PC-9 (cell line): Measurements from ENCODE around the gene POMT2. TPM values are rescaled to one million over a fixed set of nuclear protein-coding genes. Genes with fewer than 3 reads are reported as not detected.

Experiments
- BruUV-seq: library from RNA; stranded (reverse); fragments of 400-500 nt; replicated peaks from 2 replicates; lab custom pipeline; 2021; lab: Mats Ljungman, UMichigan
- CTCF ChIA-PET: fragments of 300-600 bp; sonication (Branson Sonifier 250); formaldehyde crosslinking; loops from one replicate; lab custom pipeline; 2022; ENCODE audit warnings: antibody characterized with exemption; lab: Charles Lee
- POLR2A ChIA-PET: fragments of 300-600 bp; sonication (Branson Sonifier 250); formaldehyde crosslinking; loops from one replicate; lab custom pipeline; 2022; ENCODE audit warnings: antibody characterized with exemption; ENCODE audit not compliant: unreplicated experiment; lab: Charles Lee
- DNase-seq, 2 experiments: peaks; one replicate each; pipeline versions ENCODE4 v3.0.0 to v3.0.0-alpha.2; 2015 to 2022; ENCODE audit warnings: mixed read lengths in 1 of 2
- H2AFZ ChIP-seq: fragments of 200-600 bp; sonication (generic); 2 replicates; pipeline ENCODE4 v1.8.1; 2017; ENCODE audit warnings: antibody characterized with exemption
- H3F3A ChIP-seq: fragments of 200-600 bp; sonication (generic); 2 replicates; pipeline ENCODE4 v1.8.1; 2017; ENCODE audit warnings: antibody characterized with exemption, mild to moderate bottlenecking, low read depth; ENCODE audit not compliant: insufficient read depth
- H3K27ac ChIP-seq: fragments of 200-600 bp; sonication (generic); 2 replicates; pipeline ENCODE4 v1.6.1; 2016; ENCODE audit warnings: mixed run types
- H3K27me3 ChIP-seq: fragments of 200-600 bp; sonication (generic); 2 replicates; pipeline ENCODE4 v1.6.1; 2016; ENCODE audit warnings: low read depth, mixed run types; ENCODE audit not compliant: insufficient read depth
- H3K36me3 ChIP-seq: fragments of 200-600 bp; sonication (generic); 2 replicates; pipeline ENCODE4 v1.6.1; 2016; ENCODE audit warnings: low read depth, mixed run types
- H3K4me1 ChIP-seq: fragments of 200-600 bp; sonication (generic); replicated peaks from 2 replicates; pipeline ENCODE4 v1.6.1; 2016; ENCODE audit warnings: mixed run types; ENCODE audit not compliant: insufficient read depth
- H3K4me2 ChIP-seq: fragments of 200-600 bp; sonication (generic); 2 replicates; pipeline ENCODE4 v1.6.1; 2017; ENCODE audit warnings: mixed run types
- H3K4me3 ChIP-seq: fragments of 200-600 bp; sonication (generic); 2 replicates; pipeline ENCODE4 v1.6.1; 2016; ENCODE audit warnings: mixed run types
- H3K79me2 ChIP-seq: fragments of 200-600 bp; sonication (generic); 2 replicates; pipeline ENCODE4 v1.6.1; 2017; ENCODE audit warnings: low read depth, mixed run types
- H3K9me2 ChIP-seq: fragments of 200-600 bp; sonication (generic); 2 replicates; pipeline ENCODE4 v1.8.1; 2017; ENCODE audit warnings: mild to moderate bottlenecking; ENCODE audit not compliant: insufficient read depth
- H3K9me3 ChIP-seq: fragments of 200-600 bp; sonication (generic); 2 replicates; pipeline ENCODE4 v1.8.1; 2016; ENCODE audit warnings: low read depth; ENCODE audit not compliant: insufficient read depth
- H4K20me1 ChIP-seq: fragments of 200-600 bp; sonication (generic); 2 replicates; pipeline ENCODE4 v1.8.1; 2017; ENCODE audit not compliant: insufficient read depth
- EZH2 ChIP-seq: fragments of 200-600 bp; sonication (generic); IDR thresholded peaks from 2 replicates; pipeline ENCODE4 v1.8.0; 2017; ENCODE audit warnings: antibody characterized with exemption, low read depth
- intact Hi-C: fragments of 100-400 bp; cut with micrococcal nuclease; formaldehyde crosslinking; loops from one replicate; pipeline ENCODE4 v1.10.0; 2022; ENCODE audit not compliant: unreplicated experiment
- total RNA-seq: library from RNA; stranded (reverse); gene quantifications from 2 replicates; pipeline ENCODE4 v1.2.3, GENCODE V29; 2021
- TF ChIP-seq, protein P1 (sequence below): fragments of 200-600 bp; sonication (generic); conservative IDR thresholded peaks from 2 replicates; pipeline ENCODE4 v1.6.1; 2017; ENCODE audit warnings: mixed run types, antibody characterized with exemption, mild to moderate bottlenecking, moderate library complexity

The POMT2 gene
- total RNA-seq, 1 experiment from 2014 or later, result 96.5 TPM

DNA sequence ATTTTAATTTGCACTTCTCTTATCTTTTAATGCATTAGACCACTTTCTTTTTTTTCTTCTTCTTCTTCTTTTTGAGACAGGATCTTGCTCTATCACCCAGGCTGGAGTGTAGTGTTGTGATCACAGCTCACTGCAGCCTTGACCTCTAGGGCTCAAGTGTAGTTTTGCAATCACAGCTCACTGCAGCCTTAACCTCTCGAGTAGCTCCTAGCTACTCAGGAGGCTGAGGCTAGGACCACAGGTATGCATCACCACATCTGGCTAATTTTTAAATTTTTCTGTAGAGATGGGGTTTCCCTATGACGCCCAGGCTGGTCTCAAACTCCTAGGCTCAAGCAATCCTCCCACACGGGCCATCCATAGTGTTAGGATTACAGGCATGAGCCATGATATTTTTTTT is 43.5 kb upstream of the POMT2 start:
- no peaks in the 10 kb centered on the region for H3K9me2 ChIP-seq
- no peak overlapping the region for H3K27ac ChIP-seq
- no peak for DNase-seq
- H3K36me3 ChIP-seq, result no peaks in the 10 kb centered on the region
- intact Hi-C loops, result no loop called here
- no peak overlapping the region for H3K4me2 ChIP-seq
- H2AFZ ChIP-seq, result no peak overlapping the region
- H3K27me3 ChIP-seq, result no peaks in the 10 kb centered on the region
- BruUV-seq, result no TSS peak
- H4K20me1 ChIP-seq, result peaks cover 16% of the 10 kb centered on the region; the same call in 1 of the 2 replicates
- ChIA-PET CTCF (no interaction called here), POLR2A (interaction anchor here (0.6 kb wide), 1 partner anchor 35 kb away, joined by 3 read pairs; no protein-coding TSS in a partner anchor)
- H3F3A ChIP-seq, result no peaks in the 10 kb centered on the region
- H3K4me1 ChIP-seq, result no peaks in the 10 kb centered on the region
- no peak for TF ChIP-seq EZH2
- TF ChIP-seq, protein P1, sequence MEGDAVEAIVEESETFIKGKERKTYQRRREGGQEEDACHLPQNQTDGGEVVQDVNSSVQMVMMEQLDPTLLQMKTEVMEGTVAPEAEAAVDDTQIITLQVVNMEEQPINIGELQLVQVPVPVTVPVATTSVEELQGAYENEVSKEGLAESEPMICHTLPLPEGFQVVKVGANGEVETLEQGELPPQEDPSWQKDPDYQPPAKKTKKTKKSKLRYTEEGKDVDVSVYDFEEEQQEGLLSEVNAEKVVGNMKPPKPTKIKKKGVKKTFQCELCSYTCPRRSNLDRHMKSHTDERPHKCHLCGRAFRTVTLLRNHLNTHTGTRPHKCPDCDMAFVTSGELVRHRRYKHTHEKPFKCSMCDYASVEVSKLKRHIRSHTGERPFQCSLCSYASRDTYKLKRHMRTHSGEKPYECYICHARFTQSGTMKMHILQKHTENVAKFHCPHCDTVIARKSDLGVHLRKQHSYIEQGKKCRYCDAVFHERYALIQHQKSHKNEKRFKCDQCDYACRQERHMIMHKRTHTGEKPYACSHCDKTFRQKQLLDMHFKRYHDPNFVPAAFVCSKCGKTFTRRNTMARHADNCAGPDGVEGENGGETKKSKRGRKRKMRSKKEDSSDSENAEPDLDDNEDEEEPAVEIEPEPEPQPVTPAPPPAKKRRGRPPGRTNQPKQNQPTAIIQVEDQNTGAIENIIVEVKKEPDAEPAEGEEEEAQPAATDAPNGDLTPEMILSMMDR, result no peak
- no peak overlapping the region for H3K4me3 ChIP-seq
- H3K9me3 ChIP-seq, result no peaks in the 10 kb centered on the region; the same call in 1 of the 2 replicates
- H3K79me2 ChIP-seq, result no peaks in the 10 kb centered on the region

DNA sequence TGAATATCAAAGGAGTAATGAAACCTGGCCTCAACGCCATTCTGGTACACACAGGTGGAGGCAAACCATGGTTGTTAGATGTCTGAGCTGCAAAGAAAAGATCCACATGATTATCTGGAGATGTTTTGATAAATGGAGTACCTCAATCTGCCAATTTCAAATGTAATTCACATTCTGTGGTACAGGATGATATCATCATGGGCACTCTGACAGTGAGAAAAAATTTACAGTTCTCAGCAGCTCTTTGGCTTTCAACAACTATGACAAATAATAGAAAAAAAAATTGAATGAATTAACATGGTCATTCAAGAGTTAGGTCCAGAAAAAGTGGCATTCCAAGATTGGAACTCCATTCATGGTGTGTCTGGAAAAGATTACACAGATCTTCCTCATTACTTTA is 38.9 kb upstream of the POMT2 start:
- no peaks in the 10 kb centered on the region for H3F3A ChIP-seq
- no peaks in the 10 kb centered on the region for H3K27me3 ChIP-seq
- no peak for DNase-seq
- no peak for TF ChIP-seq EZH2
- TF ChIP-seq, protein P1, result no peak
- no TSS peak for BruUV-seq
- no peak overlapping the region for H3K4me3 ChIP-seq
- H3K4me2 ChIP-seq, result no peak overlapping the region
- ChIA-PET POLR2A (no interaction called here), CTCF (no interaction called here)
- intact Hi-C loops, result no loop called here
- no peaks in the 10 kb centered on the region for H3K36me3 ChIP-seq
- H3K27ac ChIP-seq, result no peak overlapping the region
- H3K79me2 ChIP-seq, result no peaks in the 10 kb centered on the region
- H4K20me1 ChIP-seq, result 0 out of 2 replicates have a peak, but pooled peaks cover 8% of the 10 kb centered on the region
- H3K9me2 ChIP-seq, result no peaks in the 10 kb centered on the region
- H3K9me3 ChIP-seq, result no peaks in the 10 kb centered on the region; the same call in 1 of the 2 replicates
- H2AFZ ChIP-seq, result no peak overlapping the region
- no peaks in the 10 kb centered on the region for H3K4me1 ChIP-seq

GRCh38 chr14:77356899-77357298 is 36.2 kb upstream of the POMT2 start:
- Histone ChIP-seq H3K9me2 (no peaks in the 10 kb centered on the region), H3K9me3 (no peaks in the 10 kb centered on the region), H3K4me3 (no peak overlapping the region), H3K27ac (no peak overlapping the region), H3K79me2 (no peaks in the 10 kb centered on the region), H3F3A (no peaks in the 10 kb centered on the region), H3K36me3 (no peaks in the 10 kb centered on the region), H3K27me3 (no peaks in the 10 kb centered on the region), H2AFZ (no peak overlapping the region), H4K20me1 (no peaks in the 10 kb centered on the region), H3K4me1 (no peaks in the 10 kb centered on the region), H3K4me2 (no peak overlapping the region)
- TF ChIP-seq EZH2, result no peak
- ChIA-PET CTCF (interaction anchor here (0.6 kb wide), 1 partner anchor 120 kb away, joined by 3 read pairs; no protein-coding TSS in a partner anchor), POLR2A (interaction anchor here (0.6 kb wide), 1 partner anchor 35 kb away, joined by 6 read pairs; no protein-coding TSS in a partner anchor)
- intact Hi-C loops, result no loop called here
- no peak for DNase-seq
- BruUV-seq, result no TSS peak

- Histone ChIP-seq H3K9me2 (no peaks in the 10 kb centered on the region), H3F3A (no peaks in the 10 kb centered on the region), H3K9me3 (no peaks in the 10 kb centered on the region), H3K4me3 (no peak overlapping the region), H3K27ac (no peak overlapping the region), H2AFZ (no peak overlapping the region), H3K36me3 (no peaks in the 10 kb centered on the region), H3K79me2 (no peaks in the 10 kb centered on the region), H4K20me1 (no peaks in the 10 kb centered on the region), H3K4me2 (no peak overlapping the region), H3K4me1 (no peaks in the 10 kb centered on the region), H3K27me3 (no peaks in the 10 kb centered on the region)
- BruUV-seq, result no TSS peak
- POLR2A ChIA-PET, result no interaction called here
- CTCF ChIA-PET, result no interaction called here
- DNase-seq, result no peak
- intact Hi-C loops, result no loop called here
- TF ChIP-seq, protein P1, result no peak
- TF ChIP-seq EZH2, result no peak
Observed at GRCh38 chr14:77355811-77356210, 35.1 kb upstream of the POMT2 start.
